ENCODE results near the gene DDA1. TPM values are rescaled to one million over a fixed set of nuclear protein-coding genes. Genes with fewer than 3 reads are reported as not detected.
"Not testable (repeated sequence)": the region's sequence is repeated elsewhere in the genome, so short reads cannot be mapped to it uniquely, and the experiment has no call there.

Gene DDA1
- polyA plus RNA-seq, 1 experiment = 38.7 TPM

- CTCF ChIA-PET = interaction anchor here (0.8 to 1.1 kb wide), 2 partner anchors 15 to 26 kb away, joined by 3 read pairs; no protein-coding TSS in a partner anchor
- POLR2A ChIA-PET = interaction anchor here (0.7 to 1.3 kb wide), 5 partner anchors 10 to 178 kb away, joined by 3 to 4 read pairs (median 3); partner anchors contain the start of genes OCEL1 and USE1
- Histone ChIP-seq H3K4me3 (ENCODE audit: low read depth, low read length) (peak within 1 kb of the TSS; percentile 96), H3K9me3 (ENCODE audit: control insufficient read depth, insufficient read depth, low read length) (no peaks in the 10 kb centered on the region), H3K27ac (ENCODE audit: low read depth, low read length) (peak within 1 kb of the TSS; percentile 52), H3K27me3 (ENCODE audit: control insufficient read depth, insufficient read depth, low read length) (no peaks in the 10 kb centered on the region)
- no peak for TF ChIP-seq CTCF (IDR thresholded peaks at IDR 0.05; ENCODE audit: low read depth, low read length)
- peak; percentile 99 for DNase-seq (ENCODE audit: low read depth, low spot score)
Observed at GRCh38 chr19:17266975-17267788, 42.2 kb upstream of the DDA1 start, which contains the start of gene BABAM1. Gene BABAM1, plus strand, starts transcription at chr19:17267443. Its CDS starts 1,364 bp downstream, at chr19:17268807.

GRCh38 chr19:17268754-17269153 is 40.6 kb upstream of the DDA1 start:
- Histone ChIP-seq H3K27me3 (ENCODE audit: control insufficient read depth, insufficient read depth, low read length) (no peaks in the 10 kb centered on the region), H3K4me3 (ENCODE audit: low read depth, low read length) (no peak overlapping the region), H3K9me3 (ENCODE audit: control insufficient read depth, insufficient read depth, low read length) (no peaks in the 10 kb centered on the region), H3K27ac (ENCODE audit: low read depth, low read length) (no peak overlapping the region)
- no peak for TF ChIP-seq CTCF (IDR thresholded peaks at IDR 0.05; ENCODE audit: low read depth, low read length)
- POLR2A ChIA-PET = interaction anchor here (0.6 to 0.7 kb wide), 2 partner anchors 53 to 494 kb away, joined by 3 read pairs; no protein-coding TSS in a partner anchor
- CTCF ChIA-PET = no interaction called here
- no peak for DNase-seq (ENCODE audit: low read depth, low spot score)

GRCh38 chr19:17274892-17275291 is 34.5 kb upstream of the DDA1 start:
- H3K9me3 ChIP-seq (ENCODE audit: control insufficient read depth, insufficient read depth, low read length); CTCF ChIA-PET; POLR2A ChIA-PET; H3K27me3 ChIP-seq (ENCODE audit: control insufficient read depth, insufficient read depth, low read length); H3K27ac ChIP-seq (ENCODE audit: low read depth, low read length); H3K4me3 ChIP-seq (ENCODE audit: low read depth, low read length); DNase-seq (ENCODE audit: low read depth, low spot score): not testable (repeated sequence)

- Histone ChIP-seq H3K27me3 (ENCODE audit: control insufficient read depth, insufficient read depth, low read length) (no peaks in the 10 kb centered on the region), H3K9me3 (ENCODE audit: control insufficient read depth, insufficient read depth, low read length) (no peaks in the 10 kb centered on the region), H3K4me3 (ENCODE audit: low read depth, low read length) (no peak overlapping the region), H3K27ac (ENCODE audit: low read depth, low read length) (no peak overlapping the region)
- DNase-seq (ENCODE audit: low read depth, low spot score) = no peak
- CTCF ChIA-PET = interaction anchor here (0.6 kb wide), 1 partner anchor 162 kb away, joined by 4 read pairs; no protein-coding TSS in a partner anchor
- no peak for TF ChIP-seq CTCF (IDR thresholded peaks at IDR 0.05; ENCODE audit: low read depth, low read length)
- POLR2A ChIA-PET = no interaction called here
Observed at GRCh38 chr19:17275441-17276175, 33.8 kb upstream of the DDA1 start.

GRCh38 chr19:17279436-17279835 is 29.9 kb upstream of the DDA1 start:
- no peaks in the 10 kb centered on the region for H3K27me3 ChIP-seq (ENCODE audit: control insufficient read depth, insufficient read depth, low read length)
- CTCF ChIA-PET = interaction anchor here (0.6 kb wide), 1 partner anchor 17 kb away, joined by 3 read pairs; no protein-coding TSS in a partner anchor

More at GRCh38 chr19:17279436-17279835, 29.9 kb upstream of the DDA1 start:
- TF ChIP-seq CTCF (IDR thresholded peaks at IDR 0.05; ENCODE audit: low read depth, low read length) = no peak
- DNase-seq (ENCODE audit: low read depth, low spot score) = no peak
- no peaks in the 10 kb centered on the region for H3K9me3 ChIP-seq (ENCODE audit: control insufficient read depth, insufficient read depth, low read length)
- no peak overlapping the region for H3K27ac ChIP-seq (ENCODE audit: low read depth, low read length)
- POLR2A ChIA-PET = interaction anchor here (0.7 kb wide), 1 partner anchor 12 kb away, joined by 3 read pairs; the partner anchor contains the start of gene BABAM1
- H3K4me3 ChIP-seq (ENCODE audit: low read depth, low read length) = no peak overlapping the region
